LNCaP clone FGC (cell line): ENCODE measurements around the gene FGF12.

Experiments used
- DNase-seq: peaks from one replicate; pipeline ENCODE4 v3.0.0-alpha.2; 2011; ENCODE audit warnings: low read depth
- H3K4me3 ChIP-seq: 2 replicates; pipeline ENCODE4 v1.5.1; 2011; ENCODE audit warnings: mild to moderate bottlenecking, low read depth, low read length, control low read depth
- TF ChIP-seq, protein P1 (sequence below): IDR thresholded peaks from 2 replicates; pipeline ENCODE4 v1.5.1; 2012; ENCODE audit warnings: mild to moderate bottlenecking; ENCODE audit not compliant: control insufficient read depth, insufficient read depth; ENCODE audit errors: extremely low read depth

FGF12 gene

DNA sequence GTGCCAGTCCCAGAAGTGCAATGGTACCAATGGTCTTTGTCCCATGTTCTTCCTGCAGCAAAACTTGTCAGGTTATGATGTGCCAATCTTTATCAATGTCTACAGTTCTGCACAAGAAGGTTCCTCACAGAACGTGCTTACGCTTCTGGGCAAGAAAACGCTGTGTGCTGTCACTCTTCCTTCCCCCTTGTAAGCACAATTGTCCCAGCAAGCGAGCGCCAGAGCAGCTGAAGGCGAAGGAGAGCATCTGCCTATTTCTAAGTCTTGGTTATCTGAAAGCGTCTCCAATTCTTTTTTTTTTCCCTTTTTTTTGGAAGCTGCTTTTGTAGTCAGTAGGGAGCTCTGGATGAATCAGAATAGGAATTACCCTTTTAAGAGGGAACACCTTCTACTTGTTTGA is 514.4 kb downstream of the FGF12 start:
- TF ChIP-seq, protein P1, sequence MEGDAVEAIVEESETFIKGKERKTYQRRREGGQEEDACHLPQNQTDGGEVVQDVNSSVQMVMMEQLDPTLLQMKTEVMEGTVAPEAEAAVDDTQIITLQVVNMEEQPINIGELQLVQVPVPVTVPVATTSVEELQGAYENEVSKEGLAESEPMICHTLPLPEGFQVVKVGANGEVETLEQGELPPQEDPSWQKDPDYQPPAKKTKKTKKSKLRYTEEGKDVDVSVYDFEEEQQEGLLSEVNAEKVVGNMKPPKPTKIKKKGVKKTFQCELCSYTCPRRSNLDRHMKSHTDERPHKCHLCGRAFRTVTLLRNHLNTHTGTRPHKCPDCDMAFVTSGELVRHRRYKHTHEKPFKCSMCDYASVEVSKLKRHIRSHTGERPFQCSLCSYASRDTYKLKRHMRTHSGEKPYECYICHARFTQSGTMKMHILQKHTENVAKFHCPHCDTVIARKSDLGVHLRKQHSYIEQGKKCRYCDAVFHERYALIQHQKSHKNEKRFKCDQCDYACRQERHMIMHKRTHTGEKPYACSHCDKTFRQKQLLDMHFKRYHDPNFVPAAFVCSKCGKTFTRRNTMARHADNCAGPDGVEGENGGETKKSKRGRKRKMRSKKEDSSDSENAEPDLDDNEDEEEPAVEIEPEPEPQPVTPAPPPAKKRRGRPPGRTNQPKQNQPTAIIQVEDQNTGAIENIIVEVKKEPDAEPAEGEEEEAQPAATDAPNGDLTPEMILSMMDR = no peak
- H3K4me3 ChIP-seq = no peak overlapping the region
- DNase-seq = no peak

DNA sequence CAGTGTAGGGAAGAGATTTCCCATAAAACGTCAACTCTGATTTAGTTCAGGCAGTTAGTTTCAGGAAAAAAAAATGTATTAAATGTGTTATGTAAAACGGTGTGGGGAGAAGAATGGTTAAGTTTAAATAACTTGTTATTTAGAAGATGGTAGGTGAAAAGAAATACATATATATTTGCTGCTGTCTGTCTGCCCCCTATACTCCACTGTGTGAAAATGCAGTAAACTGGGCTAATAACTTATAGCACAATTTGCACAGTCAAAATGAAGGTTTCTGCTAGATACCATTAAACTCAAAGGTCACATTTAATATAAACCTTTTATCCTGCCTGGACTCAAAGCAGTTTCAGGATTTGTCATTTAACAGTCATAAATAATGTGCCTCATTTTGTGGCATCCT is 515.0 kb downstream of the FGF12 start:
- TF ChIP-seq, protein P1 = peak; percentile 33
- DNase-seq = no peak
- H3K4me3 ChIP-seq = no peak overlapping the region

DNA sequence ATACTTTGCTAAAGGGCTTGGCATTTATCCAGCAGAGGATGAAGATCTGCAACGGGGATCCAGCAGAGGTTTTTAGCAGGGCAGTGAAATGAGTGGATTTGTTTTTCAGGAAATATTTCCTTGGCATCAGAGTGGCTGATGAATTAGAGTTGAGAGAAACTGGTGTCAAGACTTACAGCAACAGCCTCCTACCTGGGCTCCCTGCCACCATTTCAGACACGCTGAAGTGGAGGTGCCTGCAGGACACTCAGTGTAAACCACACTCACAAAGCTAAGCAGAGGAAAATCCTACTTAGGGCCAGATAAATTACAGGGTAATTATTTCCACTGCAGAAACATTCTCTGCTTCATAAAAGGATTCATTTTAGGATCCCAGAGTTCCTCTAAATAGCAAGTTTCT is 519.7 kb downstream of the FGF12 start:
- H3K4me3 ChIP-seq = no peak overlapping the region
- TF ChIP-seq, protein P1 = no peak
- DNase-seq = no peak

DNA sequence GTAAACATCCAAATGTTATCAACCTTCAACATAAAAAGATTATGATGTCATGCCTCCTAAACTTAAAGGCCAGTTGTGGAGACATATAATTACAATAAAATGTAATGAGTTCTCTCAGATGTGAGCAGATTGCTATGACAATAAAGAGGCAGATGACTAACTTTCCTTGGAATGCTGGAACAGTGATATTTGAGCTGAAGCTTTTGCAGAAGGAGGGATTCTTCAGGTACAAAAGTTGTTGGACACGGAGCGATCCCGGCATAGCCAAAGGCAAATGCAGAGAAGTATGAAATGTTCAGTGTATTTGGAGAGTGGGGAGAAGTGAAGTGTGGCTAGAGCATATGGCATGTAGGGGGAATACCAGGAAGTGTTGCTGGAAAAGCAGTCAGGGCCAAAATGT is 520.1 kb downstream of the FGF12 start:
- TF ChIP-seq, protein P1 = no peak
- no peak for DNase-seq
- no peak overlapping the region for H3K4me3 ChIP-seq

DNA sequence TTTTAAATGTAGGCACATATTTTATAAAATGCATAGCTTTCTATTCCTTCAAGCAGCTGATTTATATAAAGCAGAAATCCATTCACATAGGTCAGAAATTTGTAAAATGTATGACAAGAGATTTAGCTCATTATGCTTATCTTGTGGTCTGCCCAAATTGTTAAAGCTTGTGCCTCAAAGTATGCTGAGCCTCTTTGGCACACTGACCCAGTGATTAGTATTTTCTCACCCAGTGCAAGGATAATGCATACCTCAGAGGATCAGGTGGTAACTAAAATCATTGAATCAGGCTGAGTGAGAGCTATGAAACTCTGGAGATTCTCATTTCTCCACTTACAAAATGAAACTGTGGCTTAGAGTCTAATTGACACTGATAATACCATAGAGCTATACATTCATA is 533.3 kb downstream of the FGF12 start:
- no peak overlapping the region for H3K4me3 ChIP-seq
- TF ChIP-seq, protein P1 = no peak
- DNase-seq = no peak

DNA sequence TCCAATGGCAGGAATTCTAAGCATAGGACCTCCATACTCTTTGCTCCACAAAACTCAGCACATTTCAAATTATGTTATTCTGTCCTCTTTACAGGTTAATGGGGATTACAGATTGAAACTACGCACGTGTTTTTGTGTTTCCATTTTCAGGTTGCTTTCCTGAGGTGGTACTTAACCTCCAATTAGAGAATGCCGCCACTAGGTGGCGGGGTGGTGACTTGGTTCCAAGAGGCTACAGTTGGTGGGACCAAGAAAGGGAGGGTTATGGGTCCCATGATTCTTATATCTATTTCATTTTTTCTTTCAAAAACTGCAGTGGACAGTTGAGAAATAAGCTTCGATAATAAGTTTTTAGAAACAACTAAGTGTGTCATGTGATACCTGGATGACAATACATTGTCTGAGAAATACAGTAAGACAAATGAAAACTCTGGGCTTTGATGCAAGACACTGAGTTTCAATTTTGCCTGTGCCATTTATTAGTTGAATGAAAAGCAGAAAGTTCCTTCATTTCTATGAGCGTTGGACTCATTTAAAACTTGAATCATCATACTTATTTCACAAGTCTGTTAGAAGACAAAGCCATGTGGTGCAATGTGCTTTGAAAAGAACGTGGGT is 539.0 kb downstream of the FGF12 start:
- H3K4me3 ChIP-seq = no peak overlapping the region
- TF ChIP-seq, protein P1 = peak; percentile 82
- no peak for DNase-seq

DNA sequence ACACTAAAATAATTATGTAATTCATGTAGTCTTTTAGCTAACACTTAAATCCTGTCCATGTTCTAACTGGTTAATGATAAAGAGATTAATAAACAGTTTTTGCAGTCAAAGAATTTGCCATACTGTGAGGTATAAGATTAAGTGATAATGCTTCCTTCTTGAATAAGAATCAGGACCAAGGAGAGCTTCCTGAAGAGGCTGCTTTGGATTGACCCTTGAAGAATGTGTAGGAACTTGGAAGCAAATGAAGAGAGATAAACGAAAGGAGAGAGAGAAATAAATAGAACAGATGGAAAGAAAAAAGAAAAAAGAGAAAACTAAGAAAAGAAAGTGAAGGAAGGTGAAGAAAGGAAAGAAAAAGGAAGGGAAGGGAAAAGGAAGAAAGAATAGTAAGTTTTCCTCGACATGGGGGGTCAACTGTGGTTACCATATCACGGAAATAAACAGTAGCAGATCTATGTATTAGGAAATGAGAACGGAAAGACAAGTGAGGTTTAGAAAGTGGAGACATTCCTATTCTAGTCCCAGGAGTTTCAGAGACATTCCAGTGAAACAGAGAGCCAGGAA is 539.8 kb downstream of the FGF12 start:
- TF ChIP-seq, protein P1 = no peak
- no peak for DNase-seq
- no peak overlapping the region for H3K4me3 ChIP-seq
